ENCODE measurements around the gene GABRB3.

Gene GABRB3

GRCh38 chr15:26698555-26698954, 74.3 kb downstream of the GABRB3 start:
- DNase-seq (ENCODE audit: low spot score): no peak
- TF ChIP-seq CTCF (IDR thresholded peaks at IDR 0.05; ENCODE audit: extremely low read depth, missing control alignments): no peak

- no peak for DNase-seq (ENCODE audit: low spot score)
- TF ChIP-seq CTCF (IDR thresholded peaks at IDR 0.05; ENCODE audit: extremely low read depth, missing control alignments): no peak
Measured at GRCh38 chr15:26697913-26698312, 75.0 kb downstream of the GABRB3 start.

- no peak for DNase-seq (ENCODE audit: low spot score)
- TF ChIP-seq CTCF (IDR thresholded peaks at IDR 0.05; ENCODE audit: extremely low read depth, missing control alignments): no peak
Measured at GRCh38 chr15:26691249-26691648, 81.6 kb downstream of the GABRB3 start.

GRCh38 chr15:26690778-26691177, 82.1 kb downstream of the GABRB3 start:
- no peak for DNase-seq (ENCODE audit: low spot score)
- TF ChIP-seq CTCF (IDR thresholded peaks at IDR 0.05; ENCODE audit: extremely low read depth, missing control alignments): no peak

- TF ChIP-seq CTCF (IDR thresholded peaks at IDR 0.05; ENCODE audit: extremely low read depth, missing control alignments): no peak
- no peak for DNase-seq (ENCODE audit: low spot score)
Measured at GRCh38 chr15:26689462-26689861, 83.4 kb downstream of the GABRB3 start.

GRCh38 chr15:26686547-26687187, 86.2 kb downstream of the GABRB3 start:
- no peak for DNase-seq (ENCODE audit: low spot score)
- TF ChIP-seq CTCF (IDR thresholded peaks at IDR 0.05; ENCODE audit: extremely low read depth, missing control alignments): no peak

GRCh38 chr15:26682598-26683164, 90.2 kb downstream of the GABRB3 start:
- DNase-seq (ENCODE audit: low spot score): no peak
- no peak for TF ChIP-seq CTCF (IDR thresholded peaks at IDR 0.05; ENCODE audit: extremely low read depth, missing control alignments)
